Endometrial microvascular endothelial cells (primary cell): ENCODE measurements around the gene RPL36A. TPM values are rescaled to one million over a fixed set of nuclear protein-coding genes. Genes with fewer than 3 reads are reported as not detected.

ENCODE experiments used
- in situ Hi-C: cut with HindIII; loops from 2 replicates; pipeline ENCODE4 v1.10.0; 2017; ENCODE audit warnings: low sequenced_read_pairs, low pct_unique_long_range_greater_than_20kb; ENCODE audit errors: inconsistent ontology term
- total RNA-seq: library from RNA; depleted of rRNA; stranded (reverse); fragments of >200 nt; gene quantifications from one replicate; pipeline ENCODE4 v1.2.3, GENCODE V29; 2015; ENCODE audit errors: inconsistent ontology term

The RPL36A gene
- total RNA-seq, 1 donor from 2014 or later, result 2,392 TPM

DNA sequence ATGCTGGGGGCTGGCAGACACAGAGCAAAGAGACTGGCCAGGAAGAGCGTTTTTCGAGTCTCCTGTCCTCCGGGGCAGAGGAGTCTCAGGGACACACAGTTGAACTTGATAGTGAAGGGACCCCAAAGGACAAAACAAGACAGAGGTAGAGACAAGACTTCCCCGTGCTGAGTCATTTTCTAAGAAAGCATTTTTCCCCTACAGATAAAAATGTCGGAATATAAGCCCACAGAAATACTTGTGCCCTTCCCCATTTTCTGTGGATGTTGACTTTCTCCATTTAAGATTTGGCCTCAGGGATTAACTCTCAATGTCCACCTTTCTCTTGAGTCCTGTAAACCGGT lies 4.3 kb upstream of the RPL36A start:
- in situ Hi-C loops, result no loop called here

DNA sequence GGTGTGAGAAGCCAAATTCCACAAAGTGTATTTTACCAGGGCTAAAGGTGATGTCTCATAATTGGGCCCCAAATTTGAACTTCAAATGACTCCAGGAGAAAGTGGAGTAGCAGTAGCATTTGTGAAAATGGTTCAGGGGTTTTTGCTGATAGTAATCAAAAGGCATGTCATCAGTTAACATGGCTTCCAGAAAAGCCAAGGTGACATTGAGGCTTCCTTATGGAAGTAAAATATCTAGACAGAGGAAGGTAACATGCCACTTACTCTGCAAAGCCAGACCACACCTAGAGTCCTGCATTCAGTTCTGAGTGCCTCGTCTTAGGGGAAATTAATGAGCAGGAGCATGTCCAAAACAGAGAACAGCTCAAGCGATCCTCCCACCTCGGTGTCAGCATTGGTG lies 2.2 kb upstream of the RPL36A start:
- in situ Hi-C loops, result no loop called here

DNA sequence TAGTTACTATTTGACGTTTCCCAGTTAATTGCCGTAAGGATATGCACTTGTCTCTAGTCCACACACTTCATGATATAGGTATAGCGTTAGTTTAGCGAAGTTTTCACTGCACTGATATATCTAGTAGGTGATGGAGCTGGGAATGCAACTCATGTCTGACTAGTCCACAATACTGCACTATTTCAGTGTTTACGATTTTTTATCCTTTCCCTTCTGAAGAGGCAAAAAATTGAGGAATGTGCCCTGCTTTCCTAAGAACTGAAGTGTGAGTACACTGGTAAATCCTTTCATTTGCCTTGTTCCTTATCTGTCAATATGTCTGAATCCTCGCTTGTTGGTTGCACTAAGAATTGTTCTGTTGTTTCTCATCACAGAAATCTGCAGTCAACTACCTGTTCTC lies 1.0 kb downstream of the RPL36A start:
- in situ Hi-C loops, result no loop called here

DNA sequence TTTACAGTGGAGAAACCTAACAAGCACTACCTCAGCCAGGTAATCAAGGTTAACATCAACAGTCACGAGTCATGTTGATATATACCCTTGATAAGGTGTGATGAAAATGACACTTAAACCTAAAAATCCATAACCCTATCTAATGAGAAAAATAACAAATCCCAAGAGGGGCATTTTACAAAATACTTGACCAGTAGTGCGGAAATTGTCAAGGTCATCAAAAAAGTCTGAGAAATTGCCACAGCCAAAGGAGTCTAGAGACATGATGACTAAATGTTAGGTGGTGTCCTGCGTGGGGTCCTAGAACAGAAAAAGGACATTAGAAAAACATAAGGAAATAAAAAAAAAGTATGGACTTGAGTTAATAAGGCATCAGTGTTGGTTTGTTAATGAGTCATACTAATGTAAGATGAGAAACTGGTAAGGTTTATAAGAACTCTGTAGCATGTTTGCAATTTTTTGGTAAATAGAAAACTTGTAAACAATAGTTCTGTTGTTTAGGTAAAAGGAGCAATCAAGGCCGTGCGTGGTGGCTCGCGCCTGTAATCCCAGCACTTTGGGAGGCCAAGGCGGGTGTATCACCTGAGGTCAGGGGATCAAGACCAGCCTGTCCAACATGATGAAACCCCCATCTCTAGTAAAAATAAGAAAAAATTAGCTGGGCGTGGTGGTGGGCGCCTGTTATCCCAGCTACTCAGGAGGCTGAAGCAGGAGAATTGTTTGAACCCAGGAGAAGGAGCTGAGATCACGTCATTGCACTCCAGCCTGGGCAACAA lies 2.9 kb downstream of the RPL36A start:
- in situ Hi-C loops, result no loop called here

DNA sequence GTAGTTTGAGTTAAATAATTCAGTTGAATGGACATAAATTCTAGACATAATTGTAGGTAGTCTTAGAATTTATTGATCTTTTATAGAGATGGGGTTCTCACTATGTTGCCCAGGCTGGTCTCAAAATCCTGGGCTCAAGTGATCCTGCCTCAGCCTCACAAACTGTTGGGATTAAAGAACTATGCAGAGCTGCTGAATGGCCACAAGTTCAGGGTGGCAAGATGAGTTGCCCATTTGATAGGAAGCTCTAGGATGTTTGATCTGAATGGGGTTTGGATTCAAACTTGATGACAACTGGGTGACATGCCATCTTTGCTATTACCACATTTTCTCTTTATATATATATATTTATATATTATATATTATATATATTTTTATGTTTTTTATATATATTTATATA lies 3.6 kb downstream of the RPL36A start:
- in situ Hi-C loops, result no loop called here

DNA sequence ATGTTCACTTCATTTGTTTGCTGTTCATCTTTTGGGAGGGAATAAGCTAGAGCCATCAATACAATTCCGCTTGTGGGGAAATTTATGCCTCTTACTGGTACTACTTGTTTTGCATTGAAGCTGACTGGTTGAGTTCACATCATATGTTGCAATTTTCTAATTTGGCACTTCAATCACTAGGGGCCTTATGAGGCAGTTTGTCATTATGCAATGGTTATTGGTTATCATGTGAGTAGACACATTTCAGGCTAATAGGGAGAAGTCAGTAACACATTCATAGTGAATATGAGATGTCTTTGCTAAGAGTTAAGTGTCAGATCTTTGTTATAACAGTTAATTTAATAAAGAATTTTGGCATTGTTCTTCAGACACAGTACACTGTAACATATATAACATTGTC lies 5.0 kb downstream of the RPL36A start:
- in situ Hi-C loops, result no loop called here

DNA sequence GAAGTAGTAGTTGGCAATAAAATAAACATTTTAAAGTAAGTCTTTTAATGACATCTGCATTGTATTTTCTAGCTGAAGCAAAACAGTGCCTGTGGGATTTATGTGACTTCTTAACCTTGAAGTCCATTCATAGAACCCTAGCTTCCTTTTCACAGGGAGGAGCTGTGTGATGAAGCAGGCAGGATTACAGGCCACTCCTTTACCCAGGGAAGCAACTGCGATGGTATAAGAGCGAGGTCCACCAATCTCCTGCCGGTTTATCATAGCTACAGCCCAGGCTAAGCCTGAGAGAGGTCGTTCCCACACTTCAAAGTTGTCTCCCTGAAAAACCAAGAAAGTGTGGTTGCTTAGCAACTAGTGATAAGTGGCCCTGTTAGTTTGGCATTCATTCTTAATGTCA lies 7.0 kb downstream of the RPL36A start:
- in situ Hi-C loops, result no loop called here

DNA sequence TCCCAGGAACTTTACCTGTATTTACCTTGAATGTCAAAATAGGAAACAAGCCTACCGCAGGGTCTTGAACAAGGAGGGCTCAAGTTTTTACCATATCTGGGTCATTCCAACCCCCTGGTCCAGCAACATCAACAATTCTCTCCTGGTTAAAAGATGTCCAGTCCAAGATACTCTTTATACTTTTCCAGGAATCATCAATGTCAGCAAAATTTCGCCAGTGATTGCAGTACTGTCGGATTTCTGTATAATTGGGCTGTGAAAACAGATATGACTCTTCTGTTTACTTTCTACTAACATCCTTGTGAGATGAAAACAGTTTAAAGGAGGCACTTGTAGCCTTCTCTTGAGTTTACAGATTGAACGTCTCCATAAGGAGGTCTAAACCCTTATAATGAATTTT lies 7.9 kb downstream of the RPL36A start:
- in situ Hi-C loops, result no loop called here

DNA sequence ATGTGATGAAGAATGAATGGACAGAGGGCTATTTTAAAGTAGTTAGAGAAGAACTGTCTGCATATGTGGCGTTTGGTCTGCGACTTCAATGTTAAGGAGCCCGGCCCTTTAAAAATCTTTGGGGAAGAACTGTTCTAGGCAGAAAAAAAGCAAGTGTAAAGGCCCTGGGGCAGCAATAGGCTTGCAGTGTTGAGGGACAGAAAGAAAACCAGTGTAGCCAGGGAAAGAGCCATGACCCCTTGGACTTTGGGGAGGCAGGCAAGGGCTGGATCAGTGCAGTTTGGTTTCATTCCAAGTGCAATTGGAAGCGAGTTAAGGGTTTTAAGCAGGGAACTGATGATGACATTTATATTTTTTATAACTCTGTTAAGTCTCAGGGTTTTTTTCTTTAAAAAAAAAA lies 9.0 kb downstream of the RPL36A start:
- in situ Hi-C loops, result no loop called here

DNA sequence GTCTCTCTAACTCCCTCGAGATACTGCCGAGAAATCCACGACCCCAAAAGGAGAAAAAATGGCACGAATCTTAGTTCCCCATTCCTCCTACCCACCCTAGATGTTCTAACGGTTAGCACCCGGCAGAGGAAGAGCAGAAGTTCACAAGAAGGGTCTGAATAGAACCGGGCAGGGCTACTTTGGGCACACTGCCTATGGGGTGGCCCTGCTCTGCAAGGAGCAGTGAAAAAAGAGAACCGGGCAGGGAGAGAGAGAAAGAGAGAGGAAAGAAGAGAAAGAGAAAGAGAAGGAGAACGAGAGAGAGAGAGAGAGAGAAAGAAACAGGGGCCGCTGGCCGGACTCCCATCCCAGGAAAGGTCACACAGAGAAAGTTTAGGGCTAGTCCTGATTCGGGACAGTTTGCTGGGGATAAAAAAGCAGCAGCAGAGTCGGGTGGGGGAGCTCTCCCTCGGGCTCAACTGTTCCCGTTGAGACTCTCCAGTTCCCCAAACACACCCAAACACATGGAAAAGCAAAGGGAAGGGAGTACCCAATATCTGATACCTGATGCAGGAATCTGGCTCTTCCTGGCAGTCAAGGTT lies 16.4 kb downstream of the RPL36A start:
- in situ Hi-C loops, result no loop called here

DNA sequence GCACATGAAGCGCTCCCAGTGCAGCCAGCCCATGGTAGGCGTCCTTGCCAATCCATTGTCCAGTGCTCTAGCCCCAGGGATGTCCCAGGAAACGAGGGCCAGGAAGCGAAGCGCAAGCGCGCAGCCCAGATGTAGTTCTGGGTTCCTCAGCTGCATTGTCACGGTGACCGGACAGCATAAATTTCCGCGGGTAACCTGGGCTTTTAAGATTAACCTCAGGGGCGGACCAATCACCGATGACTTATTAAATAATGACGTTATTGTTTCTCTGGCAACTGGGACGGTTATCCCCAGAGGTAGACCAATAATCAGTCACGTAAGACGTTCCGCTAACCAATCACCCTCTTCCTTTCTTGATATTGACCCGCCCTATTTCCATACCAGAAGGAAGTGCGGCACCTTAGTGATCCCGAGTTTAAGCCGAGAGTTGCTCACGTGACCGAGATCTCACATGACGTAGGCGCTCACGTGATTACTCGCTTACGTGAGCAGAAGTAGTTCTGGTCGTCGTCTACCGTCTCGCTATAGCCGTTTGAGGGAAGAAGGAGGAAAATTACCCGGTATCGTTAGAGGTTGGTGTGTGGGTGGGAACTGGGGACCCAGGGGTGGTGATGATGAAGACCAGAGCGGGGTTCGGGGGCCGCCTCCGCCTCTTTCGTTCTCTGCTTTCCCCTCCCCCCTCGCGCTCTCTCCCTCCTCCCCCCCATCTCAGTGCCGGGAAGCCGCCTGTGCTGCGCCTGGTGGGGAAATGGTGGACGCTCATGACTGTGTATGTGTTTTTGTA lies 17.1 kb downstream of the RPL36A start, which contains the start of the genes GLA and HNRNPH2:
TSS of gene GLA (minus strand) at position 178 of the 784 bp plus-strand sequence. CDS start at position 156, 22 bp downstream.
TSS of gene HNRNPH2 (plus strand) at position 475 of the 784 bp plus-strand sequence. CDS start 3,767 bp downstream, outside the sequence.
- in situ Hi-C loops, result no loop called here

DNA sequence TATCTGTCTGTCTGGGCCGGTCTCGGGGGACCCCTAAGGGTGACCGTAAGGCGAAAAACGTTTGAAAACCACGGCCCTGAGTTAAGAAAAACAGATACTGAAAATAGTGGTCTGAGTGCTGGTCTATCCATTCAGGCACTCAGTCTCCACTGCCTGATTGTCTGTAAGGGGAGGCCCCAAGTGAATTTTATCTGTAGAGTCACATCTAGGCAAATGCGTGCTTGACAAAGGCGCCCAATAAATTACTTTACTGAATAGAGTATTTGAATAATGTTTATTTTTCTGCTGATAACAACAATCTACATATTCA lies 17.7 kb downstream of the RPL36A start:
- in situ Hi-C loops, result no loop called here

DNA sequence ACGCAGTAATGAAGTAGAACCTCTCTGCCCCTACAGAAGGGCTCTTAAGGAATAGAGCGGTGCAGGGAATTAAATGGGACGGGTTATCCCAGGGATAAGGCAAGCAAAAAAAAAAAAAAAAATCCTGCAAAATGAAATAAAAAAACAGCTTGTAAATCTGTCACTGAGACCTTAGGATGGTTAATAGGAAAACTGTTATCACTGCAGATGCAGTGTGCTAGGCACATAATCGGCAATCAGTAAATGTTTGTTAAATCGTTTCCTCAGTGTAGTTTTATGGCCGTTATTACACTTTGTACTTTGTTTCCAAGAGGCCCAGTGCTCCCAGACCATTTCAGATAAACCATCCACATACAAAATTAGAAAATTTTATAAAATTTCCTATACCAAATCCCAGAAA lies 18.2 kb downstream of the RPL36A start:
- in situ Hi-C loops, result no loop called here

DNA sequence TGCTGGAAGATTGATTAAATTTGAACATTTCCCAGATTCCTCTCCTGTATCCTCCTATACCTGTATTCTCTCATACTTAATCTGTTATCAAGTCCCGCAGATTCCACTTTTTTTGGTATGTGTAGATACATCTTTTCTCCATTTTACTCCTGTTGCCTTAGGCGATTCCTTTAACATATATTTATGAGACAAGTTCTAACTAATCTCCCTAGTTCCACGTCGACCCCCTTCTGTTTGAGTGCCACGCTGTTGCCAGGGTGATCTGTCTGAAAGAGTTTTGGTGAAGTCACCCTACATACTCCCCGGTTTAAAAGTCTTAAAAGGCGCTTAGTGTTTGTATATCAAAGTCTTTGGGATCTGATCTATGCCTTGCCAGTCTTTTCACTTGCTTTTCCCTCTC lies 19.6 kb downstream of the RPL36A start:
- in situ Hi-C loops, result no loop called here

DNA sequence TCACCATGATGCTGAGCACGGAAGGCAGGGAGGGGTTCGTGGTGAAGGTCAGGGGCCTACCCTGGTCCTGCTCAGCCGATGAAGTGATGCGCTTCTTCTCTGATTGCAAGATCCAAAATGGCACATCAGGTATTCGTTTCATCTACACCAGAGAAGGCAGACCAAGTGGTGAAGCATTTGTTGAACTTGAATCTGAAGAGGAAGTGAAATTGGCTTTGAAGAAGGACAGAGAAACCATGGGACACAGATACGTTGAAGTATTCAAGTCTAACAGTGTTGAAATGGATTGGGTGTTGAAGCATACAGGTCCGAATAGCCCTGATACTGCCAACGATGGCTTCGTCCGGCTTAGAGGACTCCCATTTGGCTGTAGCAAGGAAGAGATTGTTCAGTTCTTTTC lies 21.2 kb downstream of the RPL36A start:
- in situ Hi-C loops, result no loop called here

DNA sequence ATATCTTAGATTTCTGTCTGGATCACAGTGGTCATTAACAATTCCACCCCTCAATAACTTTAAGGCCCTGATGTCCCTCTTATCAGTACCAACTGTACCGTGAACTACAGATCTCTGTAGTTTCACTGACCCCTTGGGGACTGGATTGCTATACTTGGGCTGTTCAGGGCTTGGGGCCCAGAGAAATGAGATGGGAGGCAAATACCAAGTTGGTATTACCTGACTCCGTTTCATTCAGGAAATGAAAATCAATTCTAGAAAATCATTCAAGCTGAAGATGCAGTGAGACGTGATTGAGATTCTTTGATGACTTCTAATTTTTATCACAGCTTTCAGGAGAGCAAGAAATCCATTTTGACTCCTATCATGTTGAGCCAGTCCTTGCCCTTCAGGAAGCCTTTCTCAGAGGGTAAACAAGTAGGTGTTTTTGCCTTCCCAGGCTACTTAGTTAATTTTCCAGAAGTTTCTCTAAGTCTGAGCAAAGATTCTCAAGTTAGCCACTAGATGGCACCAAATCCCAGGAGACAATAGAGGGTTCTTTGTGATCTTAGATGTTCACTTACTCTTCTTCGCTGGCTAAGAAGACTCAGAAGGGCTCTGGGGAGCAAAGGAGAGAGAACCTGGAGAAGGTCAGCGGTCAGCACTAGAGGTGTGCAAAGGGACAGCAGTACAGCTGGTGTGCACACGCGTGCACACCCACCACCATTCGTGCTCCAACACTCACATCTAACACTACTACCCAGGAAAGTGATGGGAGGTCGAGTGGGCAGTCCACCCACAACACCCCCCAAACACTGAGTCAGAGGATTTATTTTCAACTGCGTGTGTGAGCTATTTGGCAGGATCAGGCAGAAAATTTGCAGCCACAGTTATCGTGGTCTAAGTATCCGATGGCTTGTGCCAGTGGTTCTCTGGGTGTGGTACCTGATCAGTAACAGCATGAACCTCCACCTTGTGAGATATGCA lies 24.7 kb downstream of the RPL36A start:
- in situ Hi-C loops, result no loop called here

DNA sequence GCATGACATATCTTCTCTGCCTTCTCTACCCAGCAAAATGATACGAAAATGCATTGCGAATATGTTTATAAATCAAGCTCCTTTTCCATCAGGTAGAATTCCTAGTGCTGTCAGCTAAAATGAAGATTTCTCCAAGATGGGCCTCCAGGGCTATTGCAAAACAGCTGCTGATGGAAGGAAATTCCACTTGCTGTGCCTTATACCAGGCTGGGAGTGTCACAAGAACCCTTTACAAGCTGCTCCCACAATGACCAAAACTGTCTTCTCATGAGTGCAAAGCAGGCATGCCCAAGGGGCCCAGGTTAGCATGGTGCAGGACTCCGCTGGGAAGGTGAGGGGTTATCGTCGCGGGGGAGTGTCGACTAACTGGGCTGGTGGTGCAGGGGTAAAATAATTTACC lies 25.9 kb downstream of the RPL36A start:
- in situ Hi-C loops, result no loop called here

DNA sequence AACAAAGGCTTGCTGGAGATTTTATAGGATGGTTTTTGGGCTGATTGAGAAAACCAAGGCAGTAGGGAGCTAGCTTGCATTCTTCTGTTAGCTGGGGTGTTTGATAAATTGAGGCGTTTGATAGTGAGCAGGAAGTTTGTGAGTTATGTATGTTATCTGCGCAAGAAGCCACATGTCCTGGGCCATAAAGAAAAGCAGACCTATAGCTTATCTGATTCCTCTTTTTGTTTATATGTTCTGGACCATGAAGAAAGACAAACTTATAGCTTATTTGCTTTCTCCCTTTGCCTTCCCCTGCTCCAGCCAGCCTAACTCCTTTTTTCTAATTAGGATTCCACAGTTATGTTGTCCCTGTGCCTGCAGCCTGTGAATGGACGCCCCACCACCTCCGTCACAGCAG lies 26.4 kb downstream of the RPL36A start:
- in situ Hi-C loops, result no loop called here
